ENCODE measurements around the gene ANKS1B. TPM values are rescaled to one million over a fixed set of nuclear protein-coding genes. Genes with fewer than 3 reads are reported as not detected.

Gene ANKS1B
- total and polyA plus RNA-seq, 3 experiments from 2014 or later, result 0.39 to 0.60 TPM; not detected in 1

- DNase-seq, result no peak
- H3K27me3 ChIP-seq (ENCODE audit: insufficient read depth, low read length, poor library complexity, severe bottlenecking), result no peaks in the 10 kb centered on the region
- CTCF ChIA-PET, result no interaction called here
- Mint-ChIP-seq H3K9me3 (peaks cover 0 to 3% (median 3%) of the 10 kb centered on the region in 5 donors), H3K4me1 (no peaks in the 10 kb centered on the region), H3K4me3 (no peak overlapping the region), H3K36me3 (no peaks in the 10 kb centered on the region), H3K27me3 (peaks cover 0 to 2% of the 10 kb centered on the region in 2 donors), H3K27ac (no peak overlapping the region)
- H3K4me1 ChIP-seq (ENCODE audit: insufficient read depth, low read length), result no peaks in the 10 kb centered on the region
- POLR2A ChIA-PET, result no interaction called here
- no peak overlapping the region for H3K27ac ChIP-seq (ENCODE audit: low read depth, low read length)
- no peaks in the 10 kb centered on the region for H3K9me3 ChIP-seq (ENCODE audit: low read length)
- no peak overlapping the region for H3K4me3 ChIP-seq (ENCODE audit: low read length)
- no peaks in the 10 kb centered on the region for H3K36me3 ChIP-seq (ENCODE audit: insufficient read depth, low read length)
Measured at GRCh38 chr12:99898645-99899044, 86.1 kb downstream of the ANKS1B start.

- POLR2A ChIA-PET, result no interaction called here
- Mint-ChIP-seq H3K27ac (no peak overlapping the region), H3K36me3 (no peaks in the 10 kb centered on the region), H3K9me3 (peaks cover 0 to 9% (median 0%) of the 10 kb centered on the region in 5 donors), H3K4me1 (no peaks in the 10 kb centered on the region), H3K4me3 (no peak overlapping the region), H3K27me3 (no peaks in the 10 kb centered on the region)
- CTCF ChIA-PET, result no interaction called here
- H3K27me3 ChIP-seq (ENCODE audit: insufficient read depth, low read length, poor library complexity, severe bottlenecking), result no peaks in the 10 kb centered on the region
- no peak overlapping the region for H3K27ac ChIP-seq (ENCODE audit: low read depth, low read length)
- DNase-seq, result no peak
- no peaks in the 10 kb centered on the region for H3K4me1 ChIP-seq (ENCODE audit: insufficient read depth, low read length)
- H3K36me3 ChIP-seq (ENCODE audit: insufficient read depth, low read length), result no peaks in the 10 kb centered on the region
- H3K9me3 ChIP-seq (ENCODE audit: low read length), result no peaks in the 10 kb centered on the region
- H3K4me3 ChIP-seq (ENCODE audit: low read length), result no peak overlapping the region
Measured at GRCh38 chr12:99879439-99879838, 105.3 kb downstream of the ANKS1B start.

- Mint-ChIP-seq H3K4me1 (no peaks in the 10 kb centered on the region), H3K9me3 (peaks cover 0 to 8% (median 4%) of the 10 kb centered on the region in 5 donors), H3K36me3 (no peaks in the 10 kb centered on the region), H3K4me3 (no peak overlapping the region), H3K27me3 (no peaks in the 10 kb centered on the region), H3K27ac (no peak overlapping the region)
- no peak for DNase-seq
- Histone ChIP-seq H3K4me3 (ENCODE audit: low read length) (no peak overlapping the region), H3K36me3 (ENCODE audit: insufficient read depth, low read length) (no peaks in the 10 kb centered on the region), H3K9me3 (ENCODE audit: low read length) (no peaks in the 10 kb centered on the region), H3K27ac (ENCODE audit: low read depth, low read length) (no peak overlapping the region), H3K4me1 (ENCODE audit: insufficient read depth, low read length) (no peaks in the 10 kb centered on the region), H3K27me3 (ENCODE audit: insufficient read depth, low read length, poor library complexity, severe bottlenecking) (no peaks in the 10 kb centered on the region)
- ChIA-PET CTCF (no interaction called here), POLR2A (no interaction called here)
Measured at GRCh38 chr12:99875081-99875480, 109.7 kb downstream of the ANKS1B start.

- no peaks in the 10 kb centered on the region for H3K27me3 ChIP-seq (ENCODE audit: insufficient read depth, low read length, poor library complexity, severe bottlenecking)
- ChIA-PET CTCF (no interaction called here), POLR2A (no interaction called here)
- no peaks in the 10 kb centered on the region for H3K4me1 Mint-ChIP-seq
- no peak overlapping the region for H3K27ac Mint-ChIP-seq
- H3K36me3 ChIP-seq (ENCODE audit: insufficient read depth, low read length), result no peaks in the 10 kb centered on the region
- no peaks in the 10 kb centered on the region for H3K36me3 Mint-ChIP-seq
- no peak overlapping the region for H3K4me3 Mint-ChIP-seq
- no peaks in the 10 kb centered on the region for H3K9me3 ChIP-seq (ENCODE audit: low read length)
- H3K9me3 Mint-ChIP-seq, result peaks cover 2 to 16% (median 7%) of the 10 kb centered on the region in 5 donors
- no peak for DNase-seq
- H3K27me3 Mint-ChIP-seq, result no peaks in the 10 kb centered on the region
- no peak overlapping the region for H3K27ac ChIP-seq (ENCODE audit: low read depth, low read length)
- H3K4me1 ChIP-seq (ENCODE audit: insufficient read depth, low read length), result no peaks in the 10 kb centered on the region
- no peak overlapping the region for H3K4me3 ChIP-seq (ENCODE audit: low read length)
Measured at GRCh38 chr12:99870085-99870484, 114.7 kb downstream of the ANKS1B start.

- no peaks in the 10 kb centered on the region for H3K4me1 Mint-ChIP-seq
Measured at GRCh38 chr12:99861731-99862130, 123.0 kb downstream of the ANKS1B start.

GRCh38 chr12:99859126-99859525 is 125.6 kb downstream of the ANKS1B start:
- H3K9me3 Mint-ChIP-seq, result peaks cover 0 to 9% (median 2%) of the 10 kb centered on the region in 5 donors
- ChIA-PET CTCF (no interaction called here), POLR2A (no interaction called here)
- Histone ChIP-seq H3K9me3 (ENCODE audit: low read length) (no peaks in the 10 kb centered on the region), H3K36me3 (ENCODE audit: insufficient read depth, low read length) (no peaks in the 10 kb centered on the region), H3K4me3 (ENCODE audit: low read length) (no peak overlapping the region), H3K4me1 (ENCODE audit: insufficient read depth, low read length) (no peaks in the 10 kb centered on the region), H3K27me3 (ENCODE audit: insufficient read depth, low read length, poor library complexity, severe bottlenecking) (no peaks in the 10 kb centered on the region), H3K27ac (ENCODE audit: low read depth, low read length) (no peak overlapping the region)
- no peak overlapping the region for H3K4me3 Mint-ChIP-seq
- no peak for DNase-seq
- H3K27me3 Mint-ChIP-seq, result no peaks in the 10 kb centered on the region
- no peaks in the 10 kb centered on the region for H3K36me3 Mint-ChIP-seq
- H3K27ac Mint-ChIP-seq, result no peak overlapping the region
- no peaks in the 10 kb centered on the region for H3K4me1 Mint-ChIP-seq

More at GRCh38 chr12:99861731-99862130, 123.0 kb downstream of the ANKS1B start:
- DNase-seq, result no peak
- Histone ChIP-seq H3K27ac (ENCODE audit: low read depth, low read length) (no peak overlapping the region), H3K4me3 (ENCODE audit: low read length) (no peak overlapping the region), H3K4me1 (ENCODE audit: insufficient read depth, low read length) (no peaks in the 10 kb centered on the region), H3K36me3 (ENCODE audit: insufficient read depth, low read length) (no peaks in the 10 kb centered on the region), H3K9me3 (ENCODE audit: low read length) (no peaks in the 10 kb centered on the region), H3K27me3 (ENCODE audit: insufficient read depth, low read length, poor library complexity, severe bottlenecking) (no peaks in the 10 kb centered on the region)
- Mint-ChIP-seq H3K36me3 (no peaks in the 10 kb centered on the region), H3K9me3 (peaks cover 0 to 13% (median 4%) of the 10 kb centered on the region in 5 donors), H3K27me3 (no peaks in the 10 kb centered on the region), H3K27ac (no peak overlapping the region), H3K4me3 (no peak overlapping the region)
- CTCF ChIA-PET, result no interaction called here
- POLR2A ChIA-PET, result no interaction called here

GRCh38 chr12:99852666-99853065 is 132.1 kb downstream of the ANKS1B start:
- Mint-ChIP-seq H3K9me3 (peaks cover 0 to 10% (median 0%) of the 10 kb centered on the region in 5 donors), H3K4me3 (no peak overlapping the region), H3K36me3 (no peaks in the 10 kb centered on the region), H3K27ac (no peak overlapping the region), H3K4me1 (no peaks in the 10 kb centered on the region), H3K27me3 (no peaks in the 10 kb centered on the region)
- Histone ChIP-seq H3K36me3 (ENCODE audit: insufficient read depth, low read length) (no peaks in the 10 kb centered on the region), H3K27ac (ENCODE audit: low read depth, low read length) (no peak overlapping the region), H3K9me3 (ENCODE audit: low read length) (no peaks in the 10 kb centered on the region), H3K27me3 (ENCODE audit: insufficient read depth, low read length, poor library complexity, severe bottlenecking) (no peaks in the 10 kb centered on the region), H3K4me1 (ENCODE audit: insufficient read depth, low read length) (no peaks in the 10 kb centered on the region), H3K4me3 (ENCODE audit: low read length) (no peak overlapping the region)
- DNase-seq, result no peak
- ChIA-PET CTCF (no interaction called here), POLR2A (no interaction called here)

GRCh38 chr12:99847936-99848335 is 136.8 kb downstream of the ANKS1B start:
- no peak for DNase-seq
- H3K36me3 ChIP-seq (ENCODE audit: insufficient read depth, low read length), result no peaks in the 10 kb centered on the region
- H3K9me3 ChIP-seq (ENCODE audit: low read length), result no peaks in the 10 kb centered on the region
- H3K27me3 ChIP-seq (ENCODE audit: insufficient read depth, low read length, poor library complexity, severe bottlenecking), result no peaks in the 10 kb centered on the region
- no peak overlapping the region for H3K4me3 ChIP-seq (ENCODE audit: low read length)
- no peaks in the 10 kb centered on the region for H3K4me1 Mint-ChIP-seq
- no peaks in the 10 kb centered on the region for H3K27me3 Mint-ChIP-seq
- H3K27ac ChIP-seq (ENCODE audit: low read depth, low read length), result no peak overlapping the region
- peaks cover 1 to 27% (median 11%) of the 10 kb centered on the region in 5 donors for H3K9me3 Mint-ChIP-seq
- POLR2A ChIA-PET, result no interaction called here
- H3K4me3 Mint-ChIP-seq, result no peak overlapping the region
- H3K27ac Mint-ChIP-seq, result no peak overlapping the region
- no peaks in the 10 kb centered on the region for H3K4me1 ChIP-seq (ENCODE audit: insufficient read depth, low read length)
- no peaks in the 10 kb centered on the region for H3K36me3 Mint-ChIP-seq
- CTCF ChIA-PET, result no interaction called here

- H3K27ac ChIP-seq (ENCODE audit: low read depth, low read length), result no peak overlapping the region
- Mint-ChIP-seq H3K27ac (no peak overlapping the region), H3K36me3 (no peaks in the 10 kb centered on the region), H3K4me1 (no peaks in the 10 kb centered on the region), H3K4me3 (no peak overlapping the region), H3K27me3 (no peaks in the 10 kb centered on the region), H3K9me3 (peaks cover 0 to 15% (median 0%) of the 10 kb centered on the region in 5 donors)
- ChIA-PET POLR2A (no interaction called here), CTCF (no interaction called here)
- no peaks in the 10 kb centered on the region for H3K27me3 ChIP-seq (ENCODE audit: insufficient read depth, low read length, poor library complexity, severe bottlenecking)
- no peak overlapping the region for H3K4me3 ChIP-seq (ENCODE audit: low read length)
- H3K36me3 ChIP-seq (ENCODE audit: insufficient read depth, low read length), result no peaks in the 10 kb centered on the region
- H3K4me1 ChIP-seq (ENCODE audit: insufficient read depth, low read length), result no peaks in the 10 kb centered on the region
- no peaks in the 10 kb centered on the region for H3K9me3 ChIP-seq (ENCODE audit: low read length)
- DNase-seq, result no peak
Measured at GRCh38 chr12:99834710-99835109, 150.0 kb downstream of the ANKS1B start.
